ENCODE measurements around the gene MKNK2.
A peak's percentile ranks its signal among the peaks of the same experiment; 100 is the strongest.
"Not testable (repeated sequence)": the region's sequence is repeated elsewhere in the genome, so short reads cannot be mapped to it uniquely, and the experiment has no call there.

Gene MKNK2

GRCh38 chr19:2050991-2051772, at the start of gene MKNK2:
TSS of gene MKNK2 (minus strand) at chr19:2051244. CDS start at chr19:2050851, 393 bp downstream.
- peak; percentile 90 to 92 for DNase-seq (ENCODE audit: low read depth in 2 of 2)

- no peak for DNase-seq (ENCODE audit: low read depth in 2 of 2)
Observed at GRCh38 chr19:2100719-2101061, 49.6 kb upstream of the MKNK2 start.

GRCh38 chr19:2099937-2100718, 49.1 kb upstream of the MKNK2 start:
- DNase-seq (ENCODE audit: low read depth in 2 of 2) = no peak

- no peak for DNase-seq (ENCODE audit: low read depth in 2 of 2)
Observed at GRCh38 chr19:2099054-2099501, 48.0 kb upstream of the MKNK2 start.

GRCh38 chr19:2097886-2098327, 46.9 kb upstream of the MKNK2 start:
- DNase-seq (ENCODE audit: low read depth in 2 of 2) = no peak

- peak in 1 of 2 experiments; percentile 57 for DNase-seq (ENCODE audit: low read depth in 2 of 2)
Observed at GRCh38 chr19:2097203-2097885, 46.3 kb upstream of the MKNK2 start.

GRCh38 chr19:2096480-2097202, 45.6 kb upstream of the MKNK2 start, which contains the start of gene IZUMO4:
TSS of gene IZUMO4 (plus strand) at chr19:2096915. CDS start at chr19:2096946, 31 bp downstream.
- DNase-seq (ENCODE audit: low read depth in 2 of 2) = peak; percentile 100

- peak in 1 of 2 experiments; percentile 78 for DNase-seq (ENCODE audit: low read depth in 2 of 2)
Observed at GRCh38 chr19:2096034-2096479, 45.0 kb upstream of the MKNK2 start, which contains the start of gene MOB3A. TSS of gene MOB3A (minus strand) at chr19:2096326. CDS start at chr19:2078560, 17,766 bp downstream.

- DNase-seq (ENCODE audit: low read depth in 2 of 2) = not testable (repeated sequence)
Observed at GRCh38 chr19:2091926-2092525, 41.0 kb upstream of the MKNK2 start.

- DNase-seq (ENCODE audit: low read depth in 2 of 2) = no peak
Observed at GRCh38 chr19:2089727-2090053, 38.6 kb upstream of the MKNK2 start.

GRCh38 chr19:2089001-2089711, 38.1 kb upstream of the MKNK2 start:
- DNase-seq (ENCODE audit: low read depth in 2 of 2) = no peak

- DNase-seq (ENCODE audit: low read depth in 2 of 2) = no peak
Observed at GRCh38 chr19:2087621-2088100, 36.6 kb upstream of the MKNK2 start.

- peak in 1 of 2 experiments; percentile 63 for DNase-seq (ENCODE audit: low read depth in 2 of 2)
Observed at GRCh38 chr19:2086695-2087620, 35.9 kb upstream of the MKNK2 start.

GRCh38 chr19:2084993-2085720, 34.1 kb upstream of the MKNK2 start:
- DNase-seq (ENCODE audit: low read depth in 2 of 2) = peak; percentile 81 to 91

- peak in 1 of 2 experiments; percentile 61 for DNase-seq (ENCODE audit: low read depth in 2 of 2)
Observed at GRCh38 chr19:2083174-2083854, 32.3 kb upstream of the MKNK2 start.

GRCh38 chr19:2081873-2082810, 31.1 kb upstream of the MKNK2 start:
- no peak for DNase-seq (ENCODE audit: low read depth in 2 of 2)

All from stimulated activated CD4-positive, alpha-beta T cell treated with anti-CD3 and anti-CD28 coated beads, Interleukin-12 subunit alpha, Interleukin-12 subunit beta, amount 100 ng/mL, for 24 hours (primary cell).